ENCODE data around the gene VPS51. TPM values are rescaled to one million over a fixed set of nuclear protein-coding genes. Genes with fewer than 3 reads are reported as not detected.

The VPS51 gene
- polyA plus RNA-seq, 3 donors = 109 to 192 (median 128) TPM

DNA sequence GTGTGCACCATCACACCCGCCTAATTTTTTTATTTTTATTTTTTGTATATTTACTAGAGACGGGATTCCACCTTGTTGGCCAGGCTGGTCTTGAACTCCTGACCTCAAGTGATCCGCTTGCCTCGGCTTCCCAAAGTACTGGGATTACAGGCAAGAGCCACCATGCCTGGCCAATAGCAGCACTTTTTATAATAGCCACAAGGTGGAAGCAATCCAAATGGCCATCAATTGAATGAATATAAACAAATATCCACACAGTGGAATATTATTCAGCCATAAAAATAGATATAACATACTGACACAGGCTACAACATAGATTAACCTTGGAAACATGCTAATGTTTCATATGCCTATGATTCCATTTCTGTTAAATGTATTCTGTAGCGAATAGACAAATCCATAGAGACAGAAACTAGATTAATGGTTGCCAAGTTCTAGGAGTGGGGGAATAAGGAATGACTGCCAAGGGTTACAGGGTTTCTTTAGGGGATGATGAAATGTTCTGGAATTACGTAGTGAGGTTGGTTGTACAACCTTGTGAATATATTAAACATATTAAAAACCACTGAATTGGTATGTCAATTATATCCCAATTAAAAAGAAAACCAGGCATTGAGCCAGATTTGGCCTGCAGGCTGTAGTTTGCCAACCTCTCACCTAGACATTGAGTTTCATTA, 4.8 kb downstream of the VPS51 start:
- H3K27ac ChIP-seq (ENCODE audit: low read depth, low read length) = no peak overlapping the region
- whole genome bisulfite sequencing, 3 donors = 75 to 81% (median 80%) methylated on average over 6 of the region's 6 CpGs

DNA sequence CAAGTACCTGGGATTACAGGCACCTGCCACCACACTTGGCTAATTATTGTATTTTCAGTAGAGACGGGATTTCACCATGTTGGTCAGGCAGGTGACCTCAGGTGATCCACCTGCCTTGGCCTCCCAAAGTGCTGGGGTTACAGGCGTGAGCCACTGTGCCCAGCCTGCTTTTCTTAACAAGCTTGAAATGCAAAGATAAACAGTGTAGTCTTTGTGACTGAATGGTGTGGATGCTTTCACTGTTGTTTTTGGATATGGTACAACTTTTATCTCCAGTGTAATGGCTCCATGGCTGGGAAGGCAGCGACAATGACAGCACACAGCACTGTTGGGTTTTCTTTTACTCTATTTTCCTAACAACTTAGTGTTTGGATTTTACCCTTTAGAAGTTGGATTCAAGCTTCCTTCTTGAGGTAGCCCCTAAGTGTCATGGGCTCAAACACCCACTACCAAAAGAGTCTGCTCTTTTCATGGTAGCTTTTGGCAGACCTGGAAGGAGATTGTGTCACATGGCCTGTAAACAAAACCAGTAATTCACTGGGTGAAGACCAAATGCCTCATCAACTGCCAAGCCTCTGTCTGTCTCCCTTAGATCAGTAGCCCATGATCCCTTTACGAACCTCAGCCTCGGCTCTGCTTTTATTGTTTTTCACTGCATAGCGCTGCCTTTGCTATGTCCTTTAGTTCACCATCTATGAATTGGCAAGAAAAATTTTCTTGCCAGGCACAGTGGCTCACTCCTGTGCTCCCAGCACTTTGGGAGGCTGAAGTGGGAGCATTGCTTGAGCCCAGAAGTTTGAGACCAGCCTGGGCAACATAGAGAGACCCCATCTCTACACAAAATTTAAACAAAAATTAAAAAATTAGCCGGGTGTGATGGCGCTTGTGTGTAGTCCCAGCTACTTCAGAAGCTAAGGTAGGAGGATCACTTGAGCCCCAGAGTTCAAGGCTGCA, 6.4 kb downstream of the VPS51 start:
- 64 to 87% (median 85%) methylated on average over 8 of the region's 8 CpGs for WGBS, 3 donors
- H3K27ac ChIP-seq (ENCODE audit: low read depth, low read length) = no peak overlapping the region

DNA sequence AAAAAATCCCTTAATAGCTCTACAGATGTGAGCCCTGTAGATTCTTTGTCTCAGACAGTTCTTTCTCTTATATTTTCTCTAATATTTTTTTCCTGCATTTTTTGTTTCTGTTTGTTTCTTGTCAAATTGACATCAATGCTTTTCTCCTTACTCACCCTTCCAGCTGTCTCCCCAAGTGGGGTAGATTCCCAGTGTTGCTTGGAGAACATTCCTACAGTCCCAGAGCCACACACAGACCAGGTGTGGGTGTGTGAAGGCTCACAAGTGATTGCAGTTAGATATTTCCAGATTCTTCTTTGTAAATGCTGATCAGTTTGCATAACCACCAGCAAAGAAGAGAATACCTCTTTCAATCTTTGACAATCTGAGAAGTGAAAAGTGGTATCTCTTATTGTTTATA, 7.5 kb downstream of the VPS51 start:
- H3K27ac ChIP-seq (ENCODE audit: low read depth, low read length) = no peak overlapping the region

DNA sequence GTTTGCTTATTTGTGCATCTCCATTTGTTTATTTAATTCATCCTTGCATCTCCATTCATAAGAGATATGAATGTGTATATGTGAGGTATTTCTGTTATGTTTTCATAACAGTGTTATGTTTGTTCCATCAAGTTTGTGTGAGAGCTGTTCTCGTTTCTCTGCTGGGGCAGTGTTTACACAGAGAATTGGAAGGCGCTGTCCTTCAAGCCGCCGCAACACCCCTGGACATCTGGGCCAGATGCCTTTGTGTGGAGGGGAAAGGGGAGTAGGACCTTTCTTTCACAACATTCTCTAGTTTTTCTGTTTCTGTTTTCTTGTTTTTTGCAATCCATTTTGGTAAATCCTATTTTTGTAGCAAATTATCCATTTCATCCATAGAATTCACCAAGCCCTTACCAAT, 8.6 kb downstream of the VPS51 start:
- H3K27ac ChIP-seq (ENCODE audit: low read depth, low read length) = no peak overlapping the region
- WGBS, 3 donors = 32 to 80% (median 72%) methylated on average over 4 of the region's 4 CpGs

DNA sequence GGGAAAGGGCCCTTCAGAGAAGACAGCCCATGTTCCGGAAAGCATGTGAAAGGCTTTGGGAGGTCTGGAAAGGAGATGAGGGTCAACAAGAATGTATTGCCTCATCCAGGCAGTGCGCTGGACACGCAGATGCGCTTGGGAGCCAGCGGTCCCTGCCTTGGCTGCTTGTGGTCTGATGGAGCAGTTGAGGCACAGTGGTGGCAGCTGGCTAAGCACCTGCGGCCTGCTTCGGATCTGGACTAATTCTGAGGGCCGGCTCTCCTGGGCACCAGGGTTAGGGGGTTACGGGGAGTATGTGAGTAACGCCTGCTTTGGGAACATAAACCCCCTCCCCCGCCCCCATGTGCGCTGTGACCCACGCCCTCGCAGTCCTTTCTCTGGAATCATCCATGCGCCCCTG, 11.1 kb downstream of the VPS51 start:
- H3K27ac ChIP-seq (ENCODE audit: low read depth, low read length) = no peak overlapping the region
- 91 to 95% (median 94%) methylated on average over 15 of the region's 15 CpGs for WGBS, 3 donors

DNA sequence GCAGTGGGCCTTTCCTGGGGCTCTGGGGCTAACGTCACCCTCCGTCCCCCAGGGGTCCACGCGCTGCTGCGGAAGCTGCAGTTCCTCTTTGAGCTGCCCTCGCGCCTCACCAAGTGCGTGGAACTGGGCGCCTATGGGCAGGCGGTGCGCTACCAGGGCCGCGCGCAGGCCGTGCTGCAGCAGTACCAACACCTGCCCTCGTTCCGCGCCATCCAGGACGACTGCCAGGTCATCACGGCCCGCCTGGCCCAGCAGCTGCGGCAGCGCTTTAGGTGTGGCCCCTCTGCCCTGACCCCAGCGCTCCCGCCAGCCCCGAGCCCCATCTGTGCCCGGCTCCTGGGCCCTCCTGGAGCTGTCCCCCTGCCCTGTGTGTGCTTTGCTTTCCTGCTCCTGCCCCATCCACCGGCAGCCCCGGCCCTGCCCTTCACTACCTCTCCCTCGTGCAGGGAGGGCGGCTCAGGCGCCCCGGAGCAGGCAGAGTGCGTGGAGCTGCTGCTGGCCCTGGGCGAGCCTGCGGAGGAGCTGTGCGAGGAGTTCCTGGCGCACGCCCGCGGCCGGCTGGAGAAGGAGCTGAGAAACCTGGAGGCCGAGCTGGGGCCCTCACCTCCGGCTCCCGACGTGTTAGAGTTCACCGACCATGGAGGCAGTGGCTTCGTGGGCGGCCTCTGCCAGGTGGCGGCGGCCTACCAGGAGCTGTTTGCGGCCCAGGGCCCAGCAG, 11.9 kb downstream of the VPS51 start:
- H3K27ac ChIP-seq (ENCODE audit: low read depth, low read length) = no peak overlapping the region
- WGBS, 3 donors = 94 to 95% (median 94%) methylated on average over 50 to 52 of the region's 52 CpGs

DNA sequence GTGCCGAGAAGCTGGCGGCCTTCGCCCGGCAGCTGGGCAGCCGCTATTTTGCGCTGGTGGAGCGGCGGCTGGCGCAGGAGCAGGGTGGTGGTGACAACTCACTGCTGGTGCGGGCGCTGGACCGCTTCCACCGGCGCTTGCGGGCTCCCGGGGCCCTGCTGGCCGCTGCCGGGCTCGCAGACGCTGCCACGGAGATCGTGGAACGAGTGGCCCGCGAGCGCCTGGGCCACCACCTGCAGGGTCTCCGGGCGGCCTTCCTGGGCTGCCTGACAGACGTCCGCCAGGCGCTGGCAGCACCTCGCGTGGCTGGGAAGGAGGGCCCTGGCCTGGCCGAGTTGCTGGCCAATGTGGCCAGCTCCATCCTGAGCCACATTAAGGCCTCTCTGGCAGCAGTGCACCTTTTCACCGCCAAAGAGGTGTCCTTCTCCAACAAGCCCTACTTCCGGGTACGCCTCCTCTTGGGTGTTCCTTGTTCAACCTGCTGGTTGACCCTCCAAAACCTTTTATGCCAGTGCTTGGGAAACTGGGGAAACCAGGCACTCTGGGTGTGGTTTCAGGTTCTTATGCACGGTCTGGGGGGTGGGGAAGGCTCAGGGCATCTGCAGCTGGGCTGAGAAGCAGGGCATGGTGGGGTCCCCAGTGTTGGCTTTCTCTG, 12.6 kb downstream of the VPS51 start:
- WGBS, 3 donors = 93% methylated on average over 37 to 38 of the region's 38 CpGs
- no peak overlapping the region for H3K27ac ChIP-seq (ENCODE audit: low read depth, low read length)

DNA sequence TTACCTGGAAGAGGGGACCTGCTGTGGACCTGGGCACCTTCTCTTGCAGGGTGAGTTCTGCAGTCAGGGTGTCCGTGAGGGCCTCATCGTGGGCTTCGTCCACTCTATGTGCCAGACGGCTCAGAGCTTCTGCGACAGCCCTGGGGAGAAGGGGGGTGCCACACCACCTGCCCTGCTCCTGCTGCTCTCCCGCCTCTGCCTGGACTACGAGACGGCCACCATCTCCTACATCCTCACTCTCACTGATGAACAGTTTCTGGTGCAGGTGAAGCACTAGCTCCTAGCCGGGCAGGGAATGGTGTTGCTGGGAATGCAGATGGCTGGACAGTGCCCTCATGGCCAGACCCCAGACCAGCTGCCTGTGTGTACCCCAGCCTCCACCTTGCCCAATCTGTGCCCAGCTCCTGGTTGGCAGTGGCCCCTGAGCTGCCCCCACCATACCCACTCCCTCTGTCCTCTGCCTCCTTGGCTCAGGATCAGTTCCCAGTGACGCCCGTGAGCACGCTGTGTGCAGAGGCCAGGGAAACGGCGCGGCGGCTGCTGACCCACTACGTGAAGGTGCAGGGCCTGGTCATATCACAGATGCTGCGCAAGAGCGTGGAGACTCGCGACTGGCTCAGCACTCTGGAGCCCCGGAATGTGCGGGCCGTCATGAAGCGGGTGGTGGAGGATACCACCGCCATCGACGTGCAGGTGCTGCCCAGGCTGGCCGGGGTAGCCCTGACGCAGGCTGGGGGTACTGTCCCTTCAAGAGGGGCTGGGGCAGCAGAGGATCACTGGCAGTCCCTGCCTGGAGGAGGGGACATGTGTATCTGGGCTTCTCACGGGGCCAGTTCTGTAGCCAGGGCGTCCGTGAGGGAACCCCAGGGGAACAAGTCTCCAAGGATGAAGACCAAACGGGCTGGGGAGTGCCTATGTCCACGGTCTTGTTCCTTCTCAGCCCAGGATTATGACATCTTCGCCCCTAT, 13.5 kb downstream of the VPS51 start:
- no peak overlapping the region for H3K27ac ChIP-seq (ENCODE audit: low read depth, low read length)
- 87 to 90% (median 87%) methylated on average over 36 of the region's 36 CpGs for WGBS, 3 donors

DNA sequence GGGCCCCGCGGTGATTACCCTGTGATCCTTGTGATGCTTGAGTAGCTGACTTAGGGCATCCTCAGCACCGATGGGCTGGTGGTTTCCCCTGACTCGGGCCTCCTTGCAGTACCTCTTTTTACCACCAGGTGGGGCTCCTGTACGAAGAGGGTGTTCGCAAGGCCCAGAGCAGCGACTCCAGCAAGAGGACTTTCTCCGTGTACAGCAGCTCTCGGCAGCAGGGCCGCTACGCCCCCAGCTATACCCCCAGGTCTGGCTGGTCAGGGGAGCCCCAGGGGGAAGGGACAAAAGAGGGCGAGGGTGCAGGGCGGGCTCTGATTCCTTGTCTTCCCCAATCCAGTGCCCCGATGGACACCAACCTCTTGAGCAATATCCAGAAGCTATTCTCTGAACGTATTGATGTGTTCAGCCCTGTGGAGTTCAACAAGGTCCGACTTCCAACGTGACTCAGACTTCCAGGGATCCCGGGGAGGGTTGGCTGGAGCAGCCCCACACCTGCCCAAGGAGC, 14.4 kb downstream of the VPS51 start:
- 11 to 13% (median 12%) methylated on average over 18 of the region's 18 CpGs for WGBS, 3 donors
- no peak overlapping the region for H3K27ac ChIP-seq (ENCODE audit: low read depth, low read length)

DNA sequence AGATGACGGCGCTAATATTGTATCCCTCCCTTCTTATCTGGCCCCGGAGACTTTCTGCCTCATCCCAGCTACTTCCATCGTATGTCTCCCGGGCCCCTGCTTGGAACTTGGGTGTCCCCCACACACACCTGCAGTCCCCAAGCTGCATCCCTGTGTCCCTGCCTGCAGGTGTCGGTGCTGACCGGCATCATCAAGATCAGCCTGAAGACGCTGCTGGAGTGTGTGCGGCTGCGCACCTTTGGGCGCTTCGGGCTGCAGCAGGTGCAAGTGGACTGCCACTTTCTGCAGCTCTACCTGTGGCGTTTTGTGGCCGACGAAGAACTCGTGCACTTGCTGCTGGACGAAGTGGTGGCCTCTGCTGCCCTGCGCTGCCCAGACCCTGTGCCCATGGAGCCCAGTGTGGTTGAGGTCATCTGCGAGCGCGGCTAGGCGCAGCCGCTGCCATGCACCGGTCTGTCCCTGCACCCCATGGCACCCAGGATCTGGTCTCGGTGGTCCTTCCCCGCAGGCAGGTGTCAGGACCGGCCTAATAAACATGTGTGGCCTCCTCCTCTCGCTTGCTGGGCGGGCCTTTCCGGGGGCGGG, 15.2 kb downstream of the VPS51 start:
- no peak overlapping the region for H3K27ac ChIP-seq (ENCODE audit: low read depth, low read length)
- WGBS, 3 donors = 61 to 69% (median 68%) methylated on average over 30 to 31 of the region's 31 CpGs

DNA sequence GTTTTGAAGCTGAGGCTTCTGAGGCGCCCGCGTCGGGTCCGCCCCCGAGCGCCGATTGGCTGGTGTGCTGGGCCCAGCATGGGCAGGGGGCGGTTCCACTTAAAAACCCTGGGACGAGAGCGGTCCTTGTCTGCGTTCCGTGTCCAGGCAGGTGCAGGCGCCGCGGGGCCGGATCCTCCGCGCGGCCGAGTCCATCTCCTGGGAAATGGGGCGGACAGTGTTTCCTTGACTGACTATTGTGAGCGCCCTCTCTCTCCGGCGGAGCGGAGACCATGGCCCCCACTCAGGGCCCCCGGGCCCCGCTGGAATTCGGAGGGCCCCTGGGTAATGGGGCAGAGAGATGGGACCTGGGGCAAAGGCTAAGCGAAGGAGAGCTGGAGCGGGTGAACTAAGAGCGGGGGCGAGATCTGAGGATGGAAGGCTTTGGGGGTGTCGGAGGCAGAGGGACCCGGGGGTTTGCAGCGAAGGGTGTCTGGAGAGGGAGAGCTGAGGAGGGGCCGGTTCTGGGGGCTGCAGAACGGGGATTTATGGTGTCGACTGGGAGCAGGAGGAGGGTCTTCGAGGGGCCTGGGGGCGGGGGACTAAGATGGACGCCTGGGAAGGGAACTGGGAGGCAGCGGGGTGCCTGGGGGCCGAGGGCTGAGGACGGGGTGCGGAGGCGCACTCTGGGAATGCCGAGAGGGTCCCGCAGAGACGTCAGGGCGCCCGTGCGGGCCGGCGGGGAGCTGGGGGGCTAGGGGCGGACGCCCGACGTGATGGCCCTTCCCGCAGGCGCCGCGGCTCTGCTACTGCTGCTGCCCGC, 15.9 kb downstream of the VPS51 start, which contains the start of gene TM7SF2:
TM7SF2 (plus strand) TSS at position 129 of the 802 bp plus-strand sequence; CDS start at position 273, 144 bp downstream.
- no peak within 1 kb of the TSS for H3K27ac ChIP-seq (ENCODE audit: low read depth, low read length)
- WGBS, 3 donors = 0 to 1% (median 1%) methylated on average over 43 to 64 of the region's 64 CpGs

DNA sequence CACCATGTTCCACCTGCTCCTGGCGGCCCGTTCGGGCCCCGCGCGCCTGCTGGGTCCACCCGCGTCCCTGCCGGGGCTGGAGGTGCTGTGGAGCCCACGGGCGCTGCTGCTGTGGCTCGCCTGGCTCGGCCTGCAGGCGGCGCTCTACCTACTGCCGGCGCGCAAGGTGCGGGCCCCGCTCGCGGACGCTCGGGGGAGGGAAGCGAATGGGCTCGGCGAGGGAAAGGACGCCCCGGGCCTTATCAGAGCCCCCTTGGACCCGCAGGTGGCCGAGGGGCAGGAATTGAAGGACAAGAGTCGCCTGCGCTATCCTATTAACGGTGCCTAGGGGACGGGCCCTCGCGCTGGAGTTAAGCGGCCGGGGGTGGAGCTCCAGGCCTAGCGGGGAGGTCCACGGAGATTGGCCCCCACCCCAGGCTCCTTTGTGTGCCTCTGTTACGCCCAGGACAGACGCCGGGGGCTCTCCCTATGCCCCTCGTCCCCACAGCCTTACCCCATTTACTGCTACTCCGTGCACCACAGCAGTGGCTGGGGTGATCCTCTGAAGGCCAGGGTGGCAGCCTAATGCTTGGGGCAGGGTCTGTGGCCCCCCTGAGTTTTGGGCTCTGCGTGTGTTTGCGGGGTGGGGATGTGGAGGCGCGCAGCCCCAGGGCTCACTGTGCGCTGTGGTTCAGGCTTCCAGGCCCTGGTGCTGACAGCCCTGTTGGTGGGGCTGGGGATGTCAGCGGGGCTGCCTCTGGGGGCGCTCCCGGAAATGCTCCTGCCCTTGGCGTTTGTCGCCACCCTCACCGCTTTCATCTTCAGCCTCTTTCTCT, 16.7 kb downstream of the VPS51 start:
- WGBS, 3 donors = 1 to 3% (median 2%) methylated on average over 47 to 57 of the region's 57 CpGs
- no peak overlapping the region for H3K27ac ChIP-seq (ENCODE audit: low read depth, low read length)

DNA sequence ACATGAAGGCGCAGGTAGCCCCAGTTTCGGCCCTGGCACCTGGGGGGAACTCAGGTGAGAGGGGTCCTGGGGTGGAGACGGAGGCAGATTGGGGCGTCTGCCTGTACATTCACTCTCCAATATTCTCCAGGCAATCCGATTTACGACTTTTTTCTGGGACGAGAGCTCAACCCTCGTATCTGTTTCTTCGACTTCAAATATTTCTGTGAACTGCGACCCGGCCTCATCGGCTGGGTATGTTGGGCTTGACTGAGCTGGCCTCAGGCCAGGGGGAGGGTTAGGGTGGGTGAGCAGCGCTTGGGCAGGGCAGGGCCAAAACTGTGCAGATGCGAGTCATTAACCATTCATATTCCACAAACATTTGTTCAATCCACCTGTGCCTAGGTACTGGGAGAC, 17.3 kb downstream of the VPS51 start:
- H3K27ac ChIP-seq (ENCODE audit: low read depth, low read length) = no peak overlapping the region
- 11 to 22% (median 15%) methylated on average over 14 of the region's 14 CpGs for WGBS, 3 donors

DNA sequence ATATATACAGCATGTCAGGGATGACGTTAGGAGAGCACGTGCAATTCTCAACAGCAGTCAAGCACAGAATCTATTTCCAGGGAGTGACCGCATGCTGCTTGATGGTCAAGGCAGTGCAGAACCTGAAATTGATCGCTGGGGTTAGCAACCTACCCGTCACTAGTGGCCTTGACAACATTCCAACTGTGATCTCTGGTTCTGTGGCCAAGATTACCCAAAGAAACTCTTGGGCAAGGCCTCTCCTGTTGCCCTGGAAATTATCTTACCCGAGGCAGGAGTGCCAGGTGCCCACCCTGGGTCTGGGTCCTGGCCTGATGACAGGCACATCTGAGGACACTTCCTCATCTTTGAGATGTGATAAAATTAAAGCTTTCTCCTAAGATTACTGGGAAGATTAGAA, 17.8 kb downstream of the VPS51 start:
- whole genome bisulfite sequencing, 3 donors = 29 to 72% (median 64%) methylated on average over 6 of the region's 6 CpGs
- no peak overlapping the region for H3K27ac ChIP-seq (ENCODE audit: low read depth, low read length)

DNA sequence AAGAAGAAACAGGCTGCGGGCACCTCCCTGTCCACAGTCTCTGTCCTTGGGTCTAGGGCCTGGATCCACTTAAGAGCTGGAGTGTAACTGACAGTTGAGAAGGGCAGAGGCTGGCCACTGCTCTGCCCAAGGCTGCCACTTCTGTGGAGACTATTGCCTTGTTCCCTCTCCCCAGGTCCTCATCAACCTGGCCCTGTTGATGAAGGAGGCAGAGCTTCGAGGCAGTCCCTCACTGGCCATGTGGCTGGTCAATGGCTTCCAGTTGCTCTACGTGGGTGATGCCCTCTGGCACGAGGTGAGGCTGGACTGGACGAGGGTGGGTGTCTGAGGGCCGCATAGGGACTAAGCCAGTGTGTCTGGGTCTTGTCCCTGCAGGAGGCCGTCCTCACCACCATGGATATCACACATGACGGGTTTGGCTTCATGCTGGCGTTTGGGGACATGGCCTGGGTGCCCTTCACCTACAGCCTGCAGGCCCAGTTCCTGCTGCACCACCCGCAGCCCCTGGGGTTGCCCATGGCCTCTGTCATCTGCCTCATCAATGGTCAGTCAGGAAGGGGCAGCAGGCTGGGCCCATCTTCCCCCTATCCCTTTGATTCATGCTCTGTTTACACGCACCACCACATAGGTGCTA, 18.6 kb downstream of the VPS51 start:
- no peak overlapping the region for H3K27ac ChIP-seq (ENCODE audit: low read depth, low read length)
- 88 to 91% (median 91%) methylated on average over 11 of the region's 11 CpGs for WGBS, 3 donors

Data from adipose tissue (tissue), 3 donors.